Measurements from ENCODE around the gene ZNRF3. TPM values are rescaled to one million over a fixed set of nuclear protein-coding genes. Genes with fewer than 3 reads are reported as not detected.

The ZNRF3 gene
- total and polyA plus RNA-seq, 7 donors: 2.2 to 8.5 (median 4.9) TPM

- 37 to 45% (median 44%) methylated on average over 6 of the region's 6 CpGs for WGBS, 3 donors
- H3K27ac ChIP-seq: peak overlapping the region; percentile 39
- DNase-seq: no peak
- no peak for TF ChIP-seq CTCF (IDR thresholded peaks at IDR 0.05)
- H3K4me3 ChIP-seq: no peak overlapping the region
- peaks cover 25% of the 10 kb centered on the region for H3K4me1 ChIP-seq
- intact Hi-C loops (cut with DNase I): loop anchor here in 1 of 2 donors (1.0 to 2.0 kb wide), 2 partner anchors 34 to 112 kb away; no protein-coding TSS in a partner anchor
- ATAC-seq: peak in 2 of 4 donors; percentile 28
- no peaks in the 10 kb centered on the region for H3K27me3 ChIP-seq (ENCODE audit: insufficient read depth in 3 of 3, low read length in 2 of 3)
- no peaks in the 10 kb centered on the region for H3K9me3 ChIP-seq
- no peaks in the 10 kb centered on the region for H3K36me3 ChIP-seq (ENCODE audit: insufficient read depth in 1 of 2, low read depth in 1 of 2)
These were observed 35.3 kb downstream of the ZNRF3 start for GRCh38 chr22:28918550-28919271.

GRCh38 chr22:28920757-28921584 is 37.6 kb downstream of the ZNRF3 start:
- peaks cover 25% of the 10 kb centered on the region for H3K4me1 ChIP-seq
- no peak overlapping the region for H3K27ac ChIP-seq
- WGBS, 3 donors: 72 to 84% (median 73%) methylated on average over 7 of the region's 7 CpGs
- H3K36me3 ChIP-seq (ENCODE audit: insufficient read depth in 1 of 2, low read depth in 1 of 2): no peaks in the 10 kb centered on the region
- H3K27me3 ChIP-seq (ENCODE audit: insufficient read depth in 3 of 3, low read length in 2 of 3): no peaks in the 10 kb centered on the region
- no peaks in the 10 kb centered on the region for H3K9me3 ChIP-seq
- DNase-seq (no peak), ATAC-seq (no peak)
- H3K4me3 ChIP-seq: no peak overlapping the region
- intact Hi-C loops (cut with DNase I): loop anchor here in 1 of 2 donors (5.0 kb wide), 1 partner anchor 56 kb away; no protein-coding TSS in a partner anchor
- TF ChIP-seq CTCF (IDR thresholded peaks at IDR 0.05): no peak

- DNase-seq (no peak), ATAC-seq (no peak)
- intact Hi-C loops (cut with DNase I): loop anchor here in 1 of 2 donors (5.0 kb wide), 1 partner anchor 56 kb away; no protein-coding TSS in a partner anchor
- Histone ChIP-seq H3K27ac (no peak overlapping the region), H3K27me3 (ENCODE audit: insufficient read depth in 3 of 3, low read length in 2 of 3) (no peaks in the 10 kb centered on the region), H3K4me1 (peaks cover 25% of the 10 kb centered on the region), H3K4me3 (no peak overlapping the region), H3K9me3 (no peaks in the 10 kb centered on the region), H3K36me3 (ENCODE audit: insufficient read depth in 1 of 2, low read depth in 1 of 2) (no peaks in the 10 kb centered on the region)
- WGBS, 3 donors: 37 to 46% (median 43%) methylated on average over 1 of the region's 1 CpG
- TF ChIP-seq CTCF (IDR thresholded peaks at IDR 0.05): no peak
These were observed 38.2 kb downstream of the ZNRF3 start for GRCh38 chr22:28921585-28921879.

- DNase-seq (no peak), ATAC-seq (no peak)
- whole genome bisulfite sequencing, 3 donors: 61 to 71% (median 65%) methylated on average over 8 of the region's 8 CpGs
- Histone ChIP-seq H3K9me3 (no peaks in the 10 kb centered on the region), H3K36me3 (ENCODE audit: insufficient read depth in 1 of 2, low read depth in 1 of 2) (no peaks in the 10 kb centered on the region), H3K4me1 (peaks cover 22% of the 10 kb centered on the region), H3K27me3 (ENCODE audit: insufficient read depth in 3 of 3, low read length in 2 of 3) (no peaks in the 10 kb centered on the region), H3K27ac (peak overlapping the region; percentile 70), H3K4me3 (no peak overlapping the region)
- TF ChIP-seq CTCF (IDR thresholded peaks at IDR 0.05): no peak
- intact Hi-C loops (cut with DNase I): loop anchor here in 1 of 2 donors (5.0 kb wide), 1 partner anchor 55 kb away; no protein-coding TSS in a partner anchor
These were observed 39.3 kb downstream of the ZNRF3 start for GRCh38 chr22:28922540-28923244.
